Measurements from ENCODE around the gene DPP10.

DNA sequence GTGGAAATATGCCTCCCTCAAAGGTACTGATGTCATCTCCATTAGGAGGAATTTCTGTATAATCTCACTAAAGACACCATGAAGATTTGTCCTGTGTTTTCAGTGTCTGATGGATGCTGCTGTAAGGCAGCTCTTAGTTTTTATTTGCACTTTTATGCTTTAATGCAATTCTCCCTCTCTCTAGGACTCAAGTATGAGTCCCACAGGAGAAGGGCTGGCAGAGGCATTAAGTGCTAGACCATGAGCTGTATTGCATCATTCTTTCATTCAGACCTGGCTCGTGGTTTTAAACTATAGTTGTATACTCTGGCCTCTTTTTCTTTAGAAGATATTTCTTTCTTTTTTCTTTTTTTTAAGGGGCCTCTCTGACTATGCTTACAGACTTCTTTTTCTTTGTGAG is 805.6 kb downstream of the DPP10 start:
- TF ChIP-seq, protein P1, sequence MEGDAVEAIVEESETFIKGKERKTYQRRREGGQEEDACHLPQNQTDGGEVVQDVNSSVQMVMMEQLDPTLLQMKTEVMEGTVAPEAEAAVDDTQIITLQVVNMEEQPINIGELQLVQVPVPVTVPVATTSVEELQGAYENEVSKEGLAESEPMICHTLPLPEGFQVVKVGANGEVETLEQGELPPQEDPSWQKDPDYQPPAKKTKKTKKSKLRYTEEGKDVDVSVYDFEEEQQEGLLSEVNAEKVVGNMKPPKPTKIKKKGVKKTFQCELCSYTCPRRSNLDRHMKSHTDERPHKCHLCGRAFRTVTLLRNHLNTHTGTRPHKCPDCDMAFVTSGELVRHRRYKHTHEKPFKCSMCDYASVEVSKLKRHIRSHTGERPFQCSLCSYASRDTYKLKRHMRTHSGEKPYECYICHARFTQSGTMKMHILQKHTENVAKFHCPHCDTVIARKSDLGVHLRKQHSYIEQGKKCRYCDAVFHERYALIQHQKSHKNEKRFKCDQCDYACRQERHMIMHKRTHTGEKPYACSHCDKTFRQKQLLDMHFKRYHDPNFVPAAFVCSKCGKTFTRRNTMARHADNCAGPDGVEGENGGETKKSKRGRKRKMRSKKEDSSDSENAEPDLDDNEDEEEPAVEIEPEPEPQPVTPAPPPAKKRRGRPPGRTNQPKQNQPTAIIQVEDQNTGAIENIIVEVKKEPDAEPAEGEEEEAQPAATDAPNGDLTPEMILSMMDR (IDR thresholded peaks at IDR 0.05; ENCODE audit: low read length): no peak
- no peak for TF ChIP-seq EZH2 (IDR thresholded peaks at IDR 0.05; ENCODE audit: borderline replicate concordance, low read length)

All from OCI-LY1 (cell line).